Osteocyte (in vitro differentiated cells): ENCODE measurements around the gene HS3ST4. TPM values are rescaled to one million over a fixed set of nuclear protein-coding genes. Genes with fewer than 3 reads are reported as not detected.

Experiments
- DNase-seq: peaks from one replicate; pipeline ENCODE4 v3.0.0; 2021; ENCODE audit warnings: mixed read lengths; ENCODE audit not compliant: unreplicated experiment; ENCODE audit errors: extremely low spot score
- H3K27ac Mint-ChIP-seq: one replicate; pipeline ENCODE4 v1.8.0; 2021; ENCODE audit warnings: mild to moderate bottlenecking, mixed read lengths; ENCODE audit not compliant: unreplicated experiment
- H3K27me3 Mint-ChIP-seq: one replicate; pipeline ENCODE4 v1.8.0; 2021; ENCODE audit warnings: mixed read lengths; ENCODE audit not compliant: unreplicated experiment
- H3K36me3 Mint-ChIP-seq: one replicate; pipeline ENCODE4 v1.8.0; 2021; ENCODE audit warnings: mixed read lengths; ENCODE audit not compliant: unreplicated experiment
- H3K4me1 Mint-ChIP-seq: one replicate; pipeline ENCODE4 v1.8.0; 2021; ENCODE audit warnings: mixed read lengths; ENCODE audit not compliant: unreplicated experiment
- H3K4me3 Mint-ChIP-seq: one replicate; pipeline ENCODE4 v1.8.0; 2021; ENCODE audit warnings: mild to moderate bottlenecking, moderate library complexity, mixed read lengths; ENCODE audit not compliant: unreplicated experiment
- H3K9me3 Mint-ChIP-seq: one replicate; pipeline ENCODE4 v1.8.0; 2021; ENCODE audit warnings: mixed read lengths; ENCODE audit not compliant: unreplicated experiment
- CTCF ChIP-seq: fragments of 200-600 bp; sonication (generic); IDR thresholded peaks from 2 replicates; pipeline ENCODE4 v1.5.0; 2021; ENCODE audit warnings: antibody characterized with exemption, mild to moderate bottlenecking, moderate library complexity
- total RNA-seq: library from RNA; stranded (reverse); gene quantifications from 2 replicates; pipeline ENCODE4 v1.2.1, GENCODE V29; 2021

Gene HS3ST4
- total RNA-seq, 1 donor from 2014 or later, result not detected

GRCh38 chr16:25868706-25869370 lies 177.1 kb downstream of the HS3ST4 start:
- TF ChIP-seq CTCF, result no peak
- H3K4me1 Mint-ChIP-seq, result no peaks in the 10 kb centered on the region
- peaks cover 40% of the 10 kb centered on the region for H3K9me3 Mint-ChIP-seq
- H3K27me3 Mint-ChIP-seq, result no peaks in the 10 kb centered on the region
- H3K4me3 Mint-ChIP-seq, result no peak overlapping the region
- H3K36me3 Mint-ChIP-seq, result no peaks in the 10 kb centered on the region
- no peak for DNase-seq
- no peak overlapping the region for H3K27ac Mint-ChIP-seq

- no peaks in the 10 kb centered on the region for H3K27me3 Mint-ChIP-seq
- no peak overlapping the region for H3K27ac Mint-ChIP-seq
- H3K9me3 Mint-ChIP-seq, result peaks cover 32% of the 10 kb centered on the region
- H3K4me3 Mint-ChIP-seq, result no peak overlapping the region
- no peak for DNase-seq
- no peak for TF ChIP-seq CTCF
- no peaks in the 10 kb centered on the region for H3K4me1 Mint-ChIP-seq
- no peaks in the 10 kb centered on the region for H3K36me3 Mint-ChIP-seq
Measured at GRCh38 chr16:25872369-25873070, 180.8 kb downstream of the HS3ST4 start.

GRCh38 chr16:25874196-25874595 lies 182.4 kb downstream of the HS3ST4 start:
- Mint-ChIP-seq H3K27me3 (no peaks in the 10 kb centered on the region), H3K4me1 (no peaks in the 10 kb centered on the region), H3K27ac (no peak overlapping the region), H3K4me3 (no peak overlapping the region), H3K9me3 (peaks cover 35% of the 10 kb centered on the region), H3K36me3 (no peaks in the 10 kb centered on the region)
- TF ChIP-seq CTCF, result no peak
- no peak for DNase-seq

GRCh38 chr16:25875956-25876598 lies 184.3 kb downstream of the HS3ST4 start:
- TF ChIP-seq CTCF, result no peak
- Mint-ChIP-seq H3K9me3 (peaks cover 34% of the 10 kb centered on the region), H3K27me3 (no peaks in the 10 kb centered on the region), H3K4me3 (no peak overlapping the region), H3K36me3 (no peaks in the 10 kb centered on the region), H3K27ac (no peak overlapping the region), H3K4me1 (no peaks in the 10 kb centered on the region)
- no peak for DNase-seq

GRCh38 chr16:25877103-25877502 lies 185.3 kb downstream of the HS3ST4 start:
- H3K9me3 Mint-ChIP-seq, result peaks cover 39% of the 10 kb centered on the region
- H3K27me3 Mint-ChIP-seq, result no peaks in the 10 kb centered on the region
- no peak for TF ChIP-seq CTCF
- no peaks in the 10 kb centered on the region for H3K36me3 Mint-ChIP-seq
- no peak for DNase-seq
- no peak overlapping the region for H3K4me3 Mint-ChIP-seq
- H3K4me1 Mint-ChIP-seq, result no peaks in the 10 kb centered on the region
- H3K27ac Mint-ChIP-seq, result no peak overlapping the region
